Vagina (tissue), 2 donors: Measurements from ENCODE around the gene SPON2. TPM values are rescaled to one million over a fixed set of nuclear protein-coding genes. Genes with fewer than 3 reads are reported as not detected.
A peak's percentile ranks its signal among the peaks of the same experiment; 100 is the strongest.
"Not testable (repeated sequence)": the region's sequence is repeated elsewhere in the genome, so short reads cannot be mapped to it uniquely, and the experiment has no call there.

Source experiments
- DNase-seq, 2 donors: peaks; one replicate each; pipeline ENCODE4 v3.0.0-alpha.2; 2017; ENCODE audit errors: extremely low spot score in 2 of 2
- H3K27ac ChIP-seq: fragments of 200-600 bp; sonication (generic); one replicate; pipeline ENCODE4 v1.5.1; 2019
- H3K27me3 ChIP-seq: fragments of 200-600 bp; sonication (generic); one replicate; pipeline ENCODE4 v1.5.1; 2019
- H3K36me3 ChIP-seq, 2 donors: fragments of 200-600 bp; sonication (generic); one replicate each; pipeline ENCODE4 v1.5.1; 2017 to 2019
- H3K4me1 ChIP-seq: fragments of 200-600 bp; sonication (generic); one replicate; pipeline ENCODE4 v1.5.1; 2019
- H3K4me3 ChIP-seq, 2 donors: fragments of 200-600 bp; sonication (generic); 1 replicate in 1 of 2; 2 replicates in 1 of 2; pipeline ENCODE4 v1.5.1; 2016 to 2019
- H3K9me3 ChIP-seq: fragments of 200-600 bp; sonication (generic); one replicate; pipeline ENCODE4 v1.5.1; 2019
- CTCF ChIP-seq, 3 experiments: fragments of 450-650 bp in 2 of 3; fragments of 200-600 bp in 1 of 3; sonication (generic) in 1 of 3; IDR thresholded peaks; one replicate each; pipeline ENCODE4 v1.5.1; 2017 to 2019; ENCODE audit warnings: antibody characterized with exemption in 3 of 3, mild to moderate bottlenecking in 2 of 3, moderate library complexity in 2 of 3
- POLR2A ChIP-seq, 2 donors: fragments of 450-650 bp; IDR thresholded peaks; one replicate each; pipeline ENCODE4 v1.6.1; 2017; ENCODE audit warnings: antibody characterized with exemption in 2 of 2, mild to moderate bottlenecking in 2 of 2, moderate library complexity in 2 of 2
- POLR2AphosphoS5 ChIP-seq, 2 donors: sonication (generic); formaldehyde crosslinking; IDR thresholded peaks; one replicate each; pipeline ENCODE4 v1.9.0; 2017; ENCODE audit warnings: antibody characterized with exemption in 2 of 2, mild to moderate bottlenecking in 2 of 2, low read depth in 1 of 2; ENCODE audit not compliant: insufficient read depth in 1 of 2
- intact Hi-C: fragments of 100-400 bp; cut with DNase I; formaldehyde crosslinking; loops from one replicate; pipeline ENCODE4 v1.15.1; 2023
- small RNA-seq: library from RNA; depleted of rRNA; stranded (forward); fragments of <200 nt; gene quantifications from one replicate; pipeline ENCODE3, GENCODE V24; 2016
- total RNA-seq: library from RNA; depleted of rRNA; stranded (reverse); fragments of >200 nt; gene quantifications from one replicate; pipeline ENCODE4 v1.2.3, GENCODE V29; 2016

Gene SPON2
- total RNA-seq, 1 donor from 2014 or later, result 72.2 TPM

GRCh38 chr4:1130316-1131186 is 41.8 kb downstream of the SPON2 start:
- Histone ChIP-seq H3K4me3 (no peak overlapping the region), H3K27ac (no peak overlapping the region), H3K4me1 (peaks cover 12% of the 10 kb centered on the region), H3K9me3 (no peaks in the 10 kb centered on the region), H3K27me3 (no peaks in the 10 kb centered on the region), H3K36me3 (no peaks in the 10 kb centered on the region)
- intact Hi-C loops, result loop anchor here (5.0 kb wide), 1 partner anchor 222 kb away; no protein-coding TSS in a partner anchor
- no peak for DNase-seq
- TF ChIP-seq POLR2AphosphoS5 (IDR thresholded peaks at IDR 0.05; ENCODE audit: insufficient read depth in 1 of 2, low read depth in 1 of 2), result peak in 1 of 2 donors; percentile 50
- peak; percentile 87 to 98 (median 98) for TF ChIP-seq CTCF (IDR thresholded peaks at IDR 0.05)
- TF ChIP-seq POLR2A (IDR thresholded peaks at IDR 0.05), result no peak

DNA sequence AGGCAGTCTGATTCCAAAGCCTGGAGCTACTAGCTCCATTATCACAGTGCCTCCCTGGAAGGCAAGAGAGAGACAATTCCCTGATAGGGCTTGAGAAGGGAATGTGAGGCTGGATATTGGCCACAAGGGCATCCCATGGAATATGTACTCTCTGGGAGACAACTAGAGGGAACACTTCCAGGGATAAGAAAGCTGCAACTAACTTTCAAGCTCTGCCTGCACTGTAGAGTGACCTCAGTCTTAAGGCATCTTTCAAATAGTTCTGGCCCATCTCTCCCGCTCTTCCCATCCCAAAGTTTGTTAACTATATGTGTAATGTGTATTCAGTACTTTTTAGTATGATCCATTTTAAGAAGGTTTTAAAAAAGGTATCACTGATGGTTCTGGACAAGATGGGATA is 45.9 kb downstream of the SPON2 start:
- Histone ChIP-seq H3K9me3 (no peaks in the 10 kb centered on the region), H3K4me3 (no peak overlapping the region), H3K4me1 (peaks cover 12% of the 10 kb centered on the region), H3K36me3 (no peaks in the 10 kb centered on the region), H3K27me3 (no peaks in the 10 kb centered on the region), H3K27ac (no peak overlapping the region)
- no peak for TF ChIP-seq POLR2AphosphoS5 (IDR thresholded peaks at IDR 0.05; ENCODE audit: insufficient read depth in 1 of 2, low read depth in 1 of 2)
- no peak for TF ChIP-seq POLR2A (IDR thresholded peaks at IDR 0.05)
- no peak for TF ChIP-seq CTCF (IDR thresholded peaks at IDR 0.05)
- no peak for DNase-seq
- intact Hi-C loops, result no loop called here

- H3K4me1 ChIP-seq, H3K9me3 ChIP-seq, intact Hi-C loops, H3K4me3 ChIP-seq, H3K36me3 ChIP-seq, DNase-seq, H3K27me3 ChIP-seq, H3K27ac ChIP-seq: not testable (repeated sequence)
These were observed 46.9 kb downstream of the SPON2 start for GRCh38 chr4:1125466-1125865.

DNA sequence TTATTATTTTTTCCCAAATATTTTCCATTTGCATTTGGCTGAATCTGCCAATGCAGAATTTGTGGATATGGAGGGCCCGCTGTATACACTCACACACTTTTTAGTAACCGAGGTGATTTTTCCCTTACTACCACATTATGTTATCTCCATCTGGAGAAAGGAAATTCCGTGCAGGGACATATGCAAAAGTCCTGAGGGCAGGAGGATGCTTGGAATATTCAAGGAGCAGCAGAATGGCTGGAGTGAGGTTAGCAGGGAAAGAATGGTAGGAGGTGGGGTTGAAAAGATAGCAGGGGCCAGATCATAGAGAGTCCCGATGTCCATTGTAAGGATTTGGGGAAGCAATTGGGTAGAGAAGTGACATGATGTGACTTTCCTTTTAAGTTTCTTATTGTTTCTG is 47.6 kb downstream of the SPON2 start:
- Histone ChIP-seq H3K4me3 (no peak overlapping the region), H3K27me3 (no peaks in the 10 kb centered on the region), H3K9me3 (no peaks in the 10 kb centered on the region), H3K4me1 (peaks cover 1% of the 10 kb centered on the region), H3K27ac (no peak overlapping the region), H3K36me3 (no peaks in the 10 kb centered on the region)
- no peak for DNase-seq
- TF ChIP-seq POLR2A (IDR thresholded peaks at IDR 0.05), result no peak
- no peak for TF ChIP-seq POLR2AphosphoS5 (IDR thresholded peaks at IDR 0.05; ENCODE audit: insufficient read depth in 1 of 2, low read depth in 1 of 2)
- no peak for TF ChIP-seq CTCF (IDR thresholded peaks at IDR 0.05)
- intact Hi-C loops, result no loop called here

DNA sequence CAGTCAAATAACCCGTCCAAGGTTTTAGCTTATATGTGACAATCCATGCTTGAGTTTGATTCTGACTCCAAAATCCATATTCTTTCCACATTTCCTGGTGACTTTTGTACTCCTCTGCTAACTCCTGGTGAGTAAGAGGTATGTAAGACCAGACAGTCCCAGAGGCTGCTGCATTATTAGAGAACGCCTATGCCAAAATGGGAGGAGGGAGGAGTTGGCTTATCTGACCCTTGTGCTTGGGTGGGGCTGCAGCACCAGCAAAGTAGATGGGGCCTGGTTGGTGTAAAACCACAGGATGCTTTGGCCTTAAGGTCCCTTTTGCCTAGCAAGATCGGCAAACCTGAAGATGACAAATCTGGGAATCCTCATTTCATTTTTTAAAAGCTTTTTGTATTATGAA is 49.9 kb downstream of the SPON2 start:
- no peaks in the 10 kb centered on the region for H3K36me3 ChIP-seq
- no peaks in the 10 kb centered on the region for H3K27me3 ChIP-seq
- intact Hi-C loops, result no loop called here
- H3K4me1 ChIP-seq, result no peaks in the 10 kb centered on the region
- no peak for TF ChIP-seq CTCF (IDR thresholded peaks at IDR 0.05)
- TF ChIP-seq POLR2A (IDR thresholded peaks at IDR 0.05), result no peak
- TF ChIP-seq POLR2AphosphoS5 (IDR thresholded peaks at IDR 0.05; ENCODE audit: insufficient read depth in 1 of 2, low read depth in 1 of 2), result no peak
- DNase-seq, result no peak
- no peaks in the 10 kb centered on the region for H3K9me3 ChIP-seq
- no peak overlapping the region for H3K4me3 ChIP-seq
- no peak overlapping the region for H3K27ac ChIP-seq

Small RNAs within 50 kb of the gene (small RNA-seq; reads per million reads assigned to genes)
- gene RF00554, result not detected

Other genes with a start within 250 kb of the SPON2 start
- 89.1 TPM for gene GAK, start 240.3 kb downstream of the SPON2 start, total RNA-seq
- 56.5 TPM for gene TMEM175, start 240.1 kb downstream of the SPON2 start, total RNA-seq
- gene DGKQ, start 199.0 kb downstream of the SPON2 start, total RNA-seq, result 16.2 TPM
- 28.0 TPM for gene IDUA, start 185.5 kb downstream of the SPON2 start, total RNA-seq
- gene SLC26A1, start 179.2 kb downstream of the SPON2 start, total RNA-seq, result 2.9 TPM
- 20.9 TPM for gene FGFRL1, start 161.0 kb downstream of the SPON2 start, total RNA-seq
- gene RNF212, start 59.0 kb downstream of the SPON2 start, total RNA-seq, result 7.9 TPM
- 93.1 TPM for gene CTBP1, start 76.5 kb upstream of the SPON2 start, total RNA-seq
- 103 TPM for gene MAEA, start 117.3 kb upstream of the SPON2 start, total RNA-seq
- 25.5 TPM for gene UVSSA, start 174.6 kb upstream of the SPON2 start, total RNA-seq
- not detected for gene NKX1-1, start 233.9 kb upstream of the SPON2 start, total RNA-seq